ENCODE results near the gene TBC1D2B.

The TBC1D2B gene

DNA sequence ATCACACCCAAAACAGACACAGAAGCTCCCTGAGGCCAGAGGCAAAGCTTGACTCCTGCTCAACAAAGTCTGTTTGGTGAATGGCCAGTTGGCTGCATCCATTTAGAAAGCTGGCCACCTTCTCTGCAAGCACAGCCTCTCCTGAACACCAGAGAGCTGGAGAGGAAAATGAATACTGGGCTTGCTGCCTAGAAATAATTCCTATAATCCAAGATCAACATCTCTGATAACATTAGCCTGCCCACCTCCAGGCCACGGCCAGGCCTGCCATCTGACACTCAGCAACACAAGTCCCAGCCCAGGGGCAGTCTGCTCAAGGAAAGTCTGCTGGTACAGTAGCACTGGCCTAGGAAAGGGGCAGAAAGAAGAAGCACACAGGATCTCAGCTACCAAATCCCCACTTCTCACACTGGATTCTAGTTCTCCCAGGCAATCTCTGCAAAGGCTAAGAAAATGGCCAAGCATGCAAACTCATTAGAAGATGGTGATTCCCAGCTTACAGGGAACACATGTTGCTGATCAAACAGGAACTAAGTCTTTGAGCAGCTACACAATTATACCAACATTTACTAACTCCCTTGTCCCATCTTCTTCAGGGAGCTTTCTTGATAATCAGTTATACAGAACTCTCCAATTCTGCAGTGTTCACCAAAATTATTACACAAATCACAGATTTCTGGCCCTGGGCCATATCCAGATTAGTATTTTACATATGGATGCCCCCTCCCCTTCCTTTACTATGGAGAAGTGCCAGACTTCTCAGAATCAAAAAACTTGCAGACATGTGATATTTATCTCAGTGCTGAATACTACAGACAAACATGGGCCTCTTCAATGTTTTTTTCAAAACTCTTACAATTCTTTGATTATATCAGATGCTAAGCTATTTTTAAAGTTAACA is 9.9 kb downstream of the TBC1D2B start:
- no peak overlapping the region for H3K4me3 ChIP-seq (ENCODE audit: low read depth, low read length)
- TF ChIP-seq CTCF (IDR thresholded peaks at IDR 0.05; ENCODE audit: low read depth, low read length): no peak
- no peak for DNase-seq (ENCODE audit: low read depth, low spot score)
- in situ Hi-C loops (cut with HindIII; ENCODE audit: low sequenced_read_pairs): no loop called here

DNA sequence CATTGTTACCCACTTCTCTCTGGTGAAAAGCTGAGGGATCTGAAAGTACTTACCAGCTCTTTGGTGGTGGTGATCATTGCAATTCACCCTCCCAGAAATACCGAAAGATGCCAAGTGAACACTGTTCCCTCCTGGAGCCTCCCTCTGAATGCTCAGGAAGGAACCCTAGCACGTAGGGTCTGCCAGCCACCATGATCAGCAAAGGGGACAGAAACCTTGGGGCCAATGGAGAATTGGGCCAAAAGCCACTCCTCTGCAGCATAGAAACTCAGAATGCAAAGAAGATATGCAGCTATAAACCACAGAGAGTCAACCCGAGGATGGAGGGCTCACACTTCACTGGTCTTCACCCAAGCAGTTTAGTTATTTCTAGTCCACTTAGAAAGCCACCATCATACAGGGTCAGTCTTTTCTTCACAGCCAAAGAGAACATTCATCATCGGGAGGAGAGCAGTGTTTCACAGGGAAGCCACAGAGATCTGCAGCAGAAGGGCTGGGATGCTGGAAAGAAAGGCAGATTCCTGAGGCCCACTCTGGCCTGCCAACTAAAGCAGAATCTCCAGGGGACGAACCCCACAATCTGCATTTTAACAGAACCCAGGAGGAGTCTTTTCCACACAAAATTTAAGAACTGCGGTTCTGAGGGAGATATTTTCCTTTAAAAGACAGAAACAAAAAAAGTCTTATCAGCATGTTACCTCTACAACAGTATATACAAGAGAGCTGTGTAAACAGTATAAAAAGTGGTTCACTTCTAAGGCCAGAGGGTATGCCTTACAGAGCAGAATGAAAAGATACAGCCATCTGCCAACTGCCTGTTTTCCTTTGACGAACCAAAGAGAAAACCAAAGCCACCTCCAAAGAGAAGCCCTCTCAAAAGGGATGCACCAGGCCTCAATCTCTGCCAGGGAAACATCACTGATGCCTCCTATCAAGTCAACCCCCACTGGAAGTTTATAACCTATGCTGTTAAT is 11.3 kb downstream of the TBC1D2B start:
- in situ Hi-C loops (cut with HindIII; ENCODE audit: low sequenced_read_pairs): no loop called here
- no peak for TF ChIP-seq CTCF (IDR thresholded peaks at IDR 0.05; ENCODE audit: low read depth, low read length)
- peak; percentile 57 for DNase-seq (ENCODE audit: low read depth, low spot score)
- no peak overlapping the region for H3K4me3 ChIP-seq (ENCODE audit: low read depth, low read length)

DNA sequence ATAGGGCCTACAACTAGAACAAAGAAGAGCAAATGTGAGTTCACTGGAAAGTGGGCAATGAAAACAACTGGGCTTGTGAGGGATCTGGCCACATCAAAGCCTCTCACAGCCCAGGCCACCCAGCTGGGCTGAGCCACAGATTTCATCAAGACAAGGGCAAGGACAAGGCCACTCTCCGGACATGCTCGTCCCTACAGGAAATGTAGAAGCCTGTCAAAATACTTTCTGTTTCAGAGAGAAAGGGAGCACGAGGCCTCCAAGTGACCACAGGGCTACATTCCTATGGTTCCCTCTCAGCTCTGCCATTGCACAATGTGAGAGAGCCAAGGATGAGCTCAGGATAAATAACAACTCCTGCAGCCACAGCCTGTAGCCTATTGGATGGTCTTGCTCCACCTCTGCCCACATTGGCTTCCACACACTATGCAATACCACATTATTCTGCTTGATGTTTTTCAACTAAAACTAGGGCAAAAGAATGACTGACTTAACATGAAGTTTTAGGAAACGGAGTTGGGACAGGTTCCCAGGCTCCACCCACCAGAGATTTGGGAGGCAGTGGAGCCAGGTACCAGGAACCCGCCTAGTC is 12.1 kb downstream of the TBC1D2B start:
- TF ChIP-seq CTCF (IDR thresholded peaks at IDR 0.05; ENCODE audit: low read depth, low read length): no peak
- H3K4me3 ChIP-seq (ENCODE audit: low read depth, low read length): no peak overlapping the region
- in situ Hi-C loops (cut with HindIII; ENCODE audit: low sequenced_read_pairs): no loop called here
- peak; percentile 98 for DNase-seq (ENCODE audit: low read depth, low spot score)

DNA sequence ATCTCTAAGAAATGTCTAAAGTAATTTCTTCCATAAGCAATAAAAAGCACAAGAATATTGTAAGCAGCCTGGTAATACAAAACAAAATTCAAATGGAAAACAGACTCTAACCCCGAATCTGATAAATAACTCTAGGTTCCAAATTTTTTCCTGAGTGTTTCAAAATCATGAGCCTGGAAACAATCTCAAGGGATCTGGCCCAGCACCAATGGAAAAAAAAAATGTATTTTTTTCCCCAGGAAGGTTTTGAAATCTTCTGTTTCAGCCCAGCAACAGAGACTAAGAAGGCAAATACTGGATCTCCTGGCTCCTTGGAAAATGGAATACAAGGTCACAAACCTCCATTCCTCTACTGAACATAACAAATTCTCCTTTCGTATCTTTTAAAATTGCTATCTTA is 13.0 kb downstream of the TBC1D2B start:
- no peak overlapping the region for H3K4me3 ChIP-seq (ENCODE audit: low read depth, low read length)
- TF ChIP-seq CTCF (IDR thresholded peaks at IDR 0.05; ENCODE audit: low read depth, low read length): no peak
- DNase-seq (ENCODE audit: low read depth, low spot score): no peak
- in situ Hi-C loops (cut with HindIII; ENCODE audit: low sequenced_read_pairs): no loop called here

DNA sequence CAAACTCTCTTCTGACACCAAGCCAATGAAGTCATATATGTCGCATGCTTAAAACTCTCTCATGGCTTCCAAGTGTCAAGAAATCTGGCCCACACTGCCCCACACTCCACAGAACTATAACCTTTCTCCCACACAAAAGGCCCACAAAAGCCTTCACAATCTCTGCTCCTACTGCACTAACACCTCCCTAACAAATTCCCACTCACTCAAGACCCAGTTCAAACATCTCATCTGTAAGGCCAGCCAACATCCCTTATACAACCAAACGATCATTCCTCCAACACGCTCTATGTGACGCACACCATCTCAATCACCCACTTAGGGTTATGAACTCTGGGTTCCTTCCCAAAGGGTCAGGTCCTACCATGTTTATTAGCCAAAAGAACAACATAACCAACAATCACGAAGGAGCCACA is 13.5 kb downstream of the TBC1D2B start:
- TF ChIP-seq CTCF (IDR thresholded peaks at IDR 0.05; ENCODE audit: low read depth, low read length): no peak
- H3K4me3 ChIP-seq (ENCODE audit: low read depth, low read length): no peak overlapping the region
- in situ Hi-C loops (cut with HindIII; ENCODE audit: low sequenced_read_pairs): no loop called here
- DNase-seq (ENCODE audit: low read depth, low spot score): no peak

DNA sequence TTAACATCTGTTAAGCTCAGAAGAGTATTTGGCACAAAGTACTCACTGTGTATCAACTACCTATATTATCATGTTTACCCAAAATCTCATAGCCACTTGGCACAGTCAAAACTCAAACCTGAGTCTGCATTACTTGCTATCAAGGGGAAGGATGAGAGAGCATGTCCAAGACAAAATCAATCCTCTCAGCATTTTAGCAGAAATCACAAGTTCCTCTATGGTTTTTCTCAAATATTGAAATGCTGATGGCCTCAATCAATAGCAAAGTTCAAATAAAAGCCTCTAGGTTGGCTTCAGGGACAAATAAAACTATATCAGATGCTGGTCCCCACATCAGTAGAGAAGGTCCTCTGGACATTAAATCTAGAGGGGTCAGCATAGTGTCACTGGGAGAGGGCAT is 14.3 kb downstream of the TBC1D2B start:
- in situ Hi-C loops (cut with HindIII; ENCODE audit: low sequenced_read_pairs): no loop called here
- no peak for DNase-seq (ENCODE audit: low read depth, low spot score)
- no peak overlapping the region for H3K4me3 ChIP-seq (ENCODE audit: low read depth, low read length)
- no peak for TF ChIP-seq CTCF (IDR thresholded peaks at IDR 0.05; ENCODE audit: low read depth, low read length)
